Hindlimb muscle (tissue), 1 donor: ENCODE measurements around the gene PARP14. TPM values are rescaled to one million over a fixed set of nuclear protein-coding genes. Genes with fewer than 3 reads are reported as not detected.
"Not testable (repeated sequence)": the region's sequence is repeated elsewhere in the genome, so short reads cannot be mapped to it uniquely, and the experiment has no call there.

Experiments used
- DNase-seq: peaks from one replicate; pipeline ENCODE4 v3.0.0-alpha.2; 2013
- polyA plus RNA-seq: library from polyadenylated mRNA; unstranded; fragments of 120-200 nt; gene quantifications from one replicate; pipeline ENCODE4 v1.2.1, GENCODE V29; 2013; ENCODE audit not compliant: insufficient read length

The PARP14 gene, protein sequence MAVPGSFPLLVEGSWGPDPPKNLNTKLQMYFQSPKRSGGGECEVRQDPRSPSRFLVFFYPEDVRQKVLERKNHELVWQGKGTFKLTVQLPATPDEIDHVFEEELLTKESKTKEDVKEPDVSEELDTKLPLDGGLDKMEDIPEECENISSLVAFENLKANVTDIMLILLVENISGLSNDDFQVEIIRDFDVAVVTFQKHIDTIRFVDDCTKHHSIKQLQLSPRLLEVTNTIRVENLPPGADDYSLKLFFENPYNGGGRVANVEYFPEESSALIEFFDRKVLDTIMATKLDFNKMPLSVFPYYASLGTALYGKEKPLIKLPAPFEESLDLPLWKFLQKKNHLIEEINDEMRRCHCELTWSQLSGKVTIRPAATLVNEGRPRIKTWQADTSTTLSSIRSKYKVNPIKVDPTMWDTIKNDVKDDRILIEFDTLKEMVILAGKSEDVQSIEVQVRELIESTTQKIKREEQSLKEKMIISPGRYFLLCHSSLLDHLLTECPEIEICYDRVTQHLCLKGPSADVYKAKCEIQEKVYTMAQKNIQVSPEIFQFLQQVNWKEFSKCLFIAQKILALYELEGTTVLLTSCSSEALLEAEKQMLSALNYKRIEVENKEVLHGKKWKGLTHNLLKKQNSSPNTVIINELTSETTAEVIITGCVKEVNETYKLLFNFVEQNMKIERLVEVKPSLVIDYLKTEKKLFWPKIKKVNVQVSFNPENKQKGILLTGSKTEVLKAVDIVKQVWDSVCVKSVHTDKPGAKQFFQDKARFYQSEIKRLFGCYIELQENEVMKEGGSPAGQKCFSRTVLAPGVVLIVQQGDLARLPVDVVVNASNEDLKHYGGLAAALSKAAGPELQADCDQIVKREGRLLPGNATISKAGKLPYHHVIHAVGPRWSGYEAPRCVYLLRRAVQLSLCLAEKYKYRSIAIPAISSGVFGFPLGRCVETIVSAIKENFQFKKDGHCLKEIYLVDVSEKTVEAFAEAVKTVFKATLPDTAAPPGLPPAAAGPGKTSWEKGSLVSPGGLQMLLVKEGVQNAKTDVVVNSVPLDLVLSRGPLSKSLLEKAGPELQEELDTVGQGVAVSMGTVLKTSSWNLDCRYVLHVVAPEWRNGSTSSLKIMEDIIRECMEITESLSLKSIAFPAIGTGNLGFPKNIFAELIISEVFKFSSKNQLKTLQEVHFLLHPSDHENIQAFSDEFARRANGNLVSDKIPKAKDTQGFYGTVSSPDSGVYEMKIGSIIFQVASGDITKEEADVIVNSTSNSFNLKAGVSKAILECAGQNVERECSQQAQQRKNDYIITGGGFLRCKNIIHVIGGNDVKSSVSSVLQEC (N-terminal part only)
- 10.5 TPM for polyA plus RNA-seq

DNA sequence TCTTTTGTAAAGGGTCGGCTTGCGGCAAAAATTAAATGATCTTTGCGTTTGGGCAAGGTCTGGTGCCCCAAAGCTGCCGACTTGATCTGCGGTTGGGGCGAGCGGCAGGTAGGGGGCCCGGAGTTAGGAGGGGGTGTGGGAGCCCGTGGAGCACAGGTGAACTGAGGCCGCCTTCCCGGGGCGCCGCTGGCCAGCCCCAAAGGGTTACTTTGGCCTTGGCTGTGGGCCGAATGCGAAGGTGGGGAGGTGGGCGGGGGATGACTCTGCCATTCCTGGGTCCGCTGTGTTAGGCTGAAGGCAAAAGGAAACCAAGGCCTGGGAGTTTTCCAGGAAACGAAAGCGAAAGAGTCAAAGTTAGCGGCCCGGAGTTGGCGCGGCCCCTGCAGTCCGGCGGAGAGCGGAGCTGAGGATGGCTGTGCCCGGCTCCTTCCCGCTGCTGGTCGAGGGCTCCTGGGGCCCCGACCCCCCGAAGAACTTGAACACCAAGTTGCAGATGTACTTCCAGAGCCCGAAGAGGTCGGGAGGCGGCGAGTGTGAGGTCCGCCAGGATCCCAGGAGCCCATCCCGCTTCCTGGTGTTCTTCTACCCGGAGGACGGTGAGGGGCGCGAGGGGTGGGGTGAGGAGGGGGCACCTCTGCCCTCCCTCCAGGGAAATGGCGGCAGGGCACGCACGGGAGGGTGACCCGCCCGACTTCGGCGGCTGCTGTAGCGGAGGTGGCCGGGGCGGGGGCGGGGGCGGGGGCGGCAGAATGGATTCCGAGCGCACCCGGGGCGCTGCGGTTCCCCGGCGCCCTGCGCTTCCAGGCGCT, at the start of gene PARP14:
Gene PARP14 (plus strand): TSS at position 365 of the 809 bp plus-strand sequence. CDS start 45 bp downstream, at position 410.
- DNase-seq = peak; percentile 77

DNA sequence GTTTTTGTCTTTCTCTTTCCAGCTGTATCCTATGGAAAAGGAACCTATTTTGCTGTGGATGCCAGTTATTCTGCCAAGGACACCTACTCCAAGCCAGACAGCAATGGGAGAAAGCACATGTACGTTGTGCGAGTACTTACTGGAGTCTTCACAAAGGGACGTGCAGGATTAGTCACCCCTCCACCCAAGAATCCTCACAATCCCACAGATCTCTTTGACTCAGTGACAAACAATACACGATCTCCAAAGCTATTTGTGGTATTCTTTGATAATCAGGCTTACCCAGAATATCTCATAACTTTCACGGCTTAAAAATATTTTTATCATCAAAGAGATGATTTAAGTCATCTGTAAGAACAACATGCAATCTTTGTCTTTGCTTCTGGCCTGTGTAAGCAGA, 44.9 kb upstream of the PARP14 start:
- no peak for DNase-seq

DNA sequence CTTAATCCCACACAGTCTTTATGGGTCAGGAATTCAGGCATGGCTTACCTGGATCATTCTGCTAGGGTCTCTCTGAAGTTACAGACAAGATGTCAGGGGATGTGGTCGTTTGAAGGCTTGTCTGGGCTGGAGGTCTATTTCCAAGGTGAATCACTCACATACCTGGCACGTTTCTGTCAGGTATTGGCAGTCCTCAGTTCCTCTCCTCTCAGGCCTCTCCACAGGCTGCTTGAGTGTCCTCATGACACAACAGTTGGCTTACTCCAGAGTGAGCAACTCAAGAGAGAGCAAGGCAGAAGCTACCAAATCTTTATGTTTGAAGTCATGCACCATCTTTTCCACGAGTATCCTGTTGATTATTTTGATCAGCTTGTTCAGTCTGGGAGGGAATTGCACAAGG, 43.9 kb upstream of the PARP14 start:
- DNase-seq = no peak

DNA sequence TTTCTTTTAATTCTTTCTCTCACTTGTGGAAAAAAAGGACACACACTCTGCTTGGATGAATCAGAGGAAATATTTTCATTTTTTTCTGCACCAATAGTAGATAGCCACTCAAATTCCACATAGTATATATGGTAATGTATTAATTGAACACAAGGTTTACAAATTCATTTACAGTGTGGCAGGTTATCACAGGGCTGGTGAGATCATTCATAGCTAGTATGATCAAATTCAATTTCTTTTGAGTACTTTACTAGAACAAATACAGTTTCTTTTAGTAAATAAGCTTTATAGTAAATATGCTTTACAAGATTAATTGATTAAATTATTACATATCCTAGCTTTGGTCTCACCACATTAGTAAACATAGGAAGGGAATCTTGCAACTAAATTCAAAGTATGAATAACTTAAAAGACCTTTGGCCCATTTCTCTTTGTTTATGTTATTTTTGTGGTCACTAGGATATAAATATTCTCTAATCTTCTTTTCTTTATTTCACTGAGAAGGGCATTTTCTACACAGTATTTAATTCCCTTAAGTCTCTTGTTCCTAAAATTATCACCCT, 40.1 kb upstream of the PARP14 start:
- DNase-seq = no peak

DNA sequence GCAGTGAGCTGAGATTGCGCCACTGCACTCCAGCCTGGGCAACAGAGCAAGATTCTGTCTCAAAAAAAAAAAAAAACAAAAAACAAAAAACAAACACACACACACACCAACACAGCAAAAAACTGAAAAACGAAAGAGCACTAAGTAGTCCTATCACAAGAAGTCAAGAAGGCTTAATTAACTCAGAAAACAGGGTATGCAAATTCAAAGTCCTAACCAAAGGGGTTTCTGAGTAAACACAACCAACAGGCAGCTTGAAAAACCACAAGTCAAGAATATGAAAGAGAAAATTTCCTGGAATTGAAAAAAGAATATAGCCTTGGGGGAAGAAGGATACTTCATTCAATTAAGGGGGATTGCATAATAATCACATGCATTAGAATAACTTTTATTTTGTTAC, 37.7 kb upstream of the PARP14 start:
- no peak for DNase-seq

DNA sequence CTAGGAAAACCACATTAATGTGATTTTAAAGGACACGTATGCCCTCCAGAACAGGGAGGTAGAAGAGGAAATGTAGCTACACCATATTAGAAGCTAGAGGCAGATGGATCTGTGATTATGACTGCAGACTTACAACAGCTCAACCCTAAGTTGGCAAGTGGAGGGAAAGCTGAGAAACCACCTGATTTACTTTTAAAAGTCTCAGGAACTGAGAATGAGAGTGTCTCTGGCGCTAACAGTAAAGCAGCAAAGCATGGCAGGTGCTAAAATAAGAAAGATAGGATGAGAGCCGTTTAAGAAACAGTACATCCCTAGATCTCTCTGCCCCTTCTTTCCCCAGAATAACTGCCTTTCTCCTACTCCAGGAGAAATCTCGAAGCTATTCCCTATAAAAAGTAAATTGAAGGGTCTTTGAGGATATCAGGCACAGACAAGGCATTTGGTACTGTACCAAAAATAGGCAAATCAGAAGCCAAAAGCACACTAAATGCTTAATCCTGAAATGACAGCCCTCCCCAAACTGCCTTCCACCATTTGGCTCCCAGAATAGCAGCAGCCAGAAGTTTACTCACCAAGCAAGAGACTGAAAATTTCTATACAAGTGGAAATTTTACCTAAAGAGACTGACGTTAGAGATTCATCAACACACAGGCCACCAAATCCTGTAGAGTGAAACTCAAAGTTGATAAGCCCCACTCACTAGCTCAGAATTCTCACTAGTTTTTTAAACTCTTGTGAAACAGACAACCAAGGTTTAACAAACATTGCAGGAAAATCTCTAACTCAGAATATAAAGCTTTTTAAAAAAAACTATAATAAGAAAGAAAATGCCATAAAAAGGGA, 34.3 kb upstream of the PARP14 start:
- DNase-seq = no peak

DNA sequence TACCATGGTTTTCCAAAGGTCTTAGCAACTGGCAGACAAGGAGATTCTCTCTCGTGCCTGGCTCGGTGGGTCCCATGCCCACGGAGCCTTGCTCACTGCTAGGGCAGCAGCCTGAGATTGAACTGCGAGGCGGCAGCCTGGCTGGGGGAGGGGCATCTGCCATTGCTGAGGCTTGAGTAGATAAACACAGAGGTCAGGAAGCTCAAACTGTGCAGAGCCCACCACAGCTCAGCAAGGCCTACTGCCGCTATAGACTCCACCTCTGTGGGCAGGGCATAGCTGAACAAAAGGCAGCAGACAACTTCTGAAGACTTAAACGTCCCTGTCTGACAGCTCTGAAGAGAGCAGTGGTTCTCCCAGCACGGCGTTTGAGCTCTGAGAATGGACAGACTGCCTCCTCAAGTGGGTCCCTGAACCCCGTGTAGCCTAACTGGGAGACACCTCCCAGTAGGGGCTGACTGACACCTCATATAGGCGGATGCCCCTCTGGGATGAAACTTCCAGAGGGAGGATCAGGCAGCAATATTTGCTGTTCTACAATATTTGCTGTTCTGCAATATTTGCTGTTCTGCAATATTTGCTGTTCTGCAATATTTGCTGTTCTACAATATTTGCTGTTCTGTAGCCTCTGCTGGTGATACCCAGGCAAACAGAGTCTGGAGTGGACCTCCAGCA, 29.3 kb upstream of the PARP14 start:
- not testable (repeated sequence) for DNase-seq

DNA sequence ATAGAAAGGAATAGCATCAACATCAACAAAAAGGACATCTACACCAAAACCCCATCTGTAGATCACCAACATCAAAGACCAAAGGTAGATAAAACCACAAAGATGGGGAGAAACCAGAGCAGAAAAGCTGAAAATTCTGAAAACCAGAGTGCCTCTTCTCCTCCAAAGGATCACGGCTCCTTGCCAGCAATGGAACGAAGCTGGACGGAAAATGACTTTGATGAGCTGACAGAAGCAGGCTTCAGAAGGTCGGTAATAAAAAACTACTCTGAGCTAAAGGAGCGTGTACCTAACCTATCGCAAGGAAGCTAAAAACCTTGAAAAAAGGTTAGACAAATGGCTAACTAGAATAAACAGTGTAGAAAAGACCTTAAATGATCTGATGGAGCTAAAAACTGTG, 28.7 kb upstream of the PARP14 start:
- not testable (repeated sequence) for DNase-seq

DNA sequence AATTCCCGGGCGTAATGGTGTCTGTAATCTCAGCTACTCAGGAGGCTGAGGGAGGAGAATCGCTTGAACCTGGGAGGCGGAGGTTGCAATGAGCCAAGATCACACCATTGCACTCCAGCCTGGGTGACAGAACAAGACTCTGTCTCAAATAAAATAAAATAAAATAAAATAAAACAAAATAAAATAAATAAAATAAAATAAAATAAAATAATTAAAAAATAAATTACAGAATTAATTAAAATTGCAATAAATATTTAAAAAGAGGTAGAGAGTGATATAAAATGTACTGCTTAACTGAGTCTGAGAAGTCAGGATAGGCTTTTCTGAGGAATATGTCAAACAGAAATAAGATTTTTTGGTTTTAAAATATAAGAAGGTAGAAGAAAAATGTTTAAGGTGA, 22.3 kb upstream of the PARP14 start:
- not testable (repeated sequence) for DNase-seq

DNA sequence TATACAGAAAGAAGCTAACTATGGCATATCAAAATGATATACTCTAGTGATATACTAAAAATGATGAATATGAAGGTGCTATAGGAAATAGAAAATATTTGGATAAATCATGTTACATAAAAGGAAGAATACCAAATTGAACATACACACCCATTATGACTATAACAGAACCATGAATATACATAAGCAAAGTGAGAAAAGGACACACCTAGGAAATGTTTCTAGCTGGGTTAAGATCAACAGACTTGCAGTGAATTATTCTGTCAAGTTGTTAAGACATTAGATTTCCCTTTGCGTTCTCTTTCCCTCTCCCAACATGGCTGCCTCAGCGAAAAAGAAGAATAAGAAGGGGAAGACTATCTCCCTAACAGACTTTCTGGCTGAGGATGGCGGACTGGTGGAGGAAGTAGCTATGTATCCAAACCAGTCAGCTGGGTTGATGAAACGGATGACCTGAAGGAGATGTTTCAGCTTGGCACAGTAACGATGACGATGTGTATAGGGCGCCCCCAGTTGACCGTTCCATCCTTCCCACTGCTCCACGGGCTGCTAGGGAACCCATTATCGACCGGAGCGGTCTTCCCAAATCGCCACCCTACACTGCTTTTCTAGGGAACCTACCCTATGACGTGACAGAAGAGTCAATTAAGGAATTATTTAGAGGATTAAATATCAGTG, 20.2 kb upstream of the PARP14 start:
- no peak for DNase-seq

DNA sequence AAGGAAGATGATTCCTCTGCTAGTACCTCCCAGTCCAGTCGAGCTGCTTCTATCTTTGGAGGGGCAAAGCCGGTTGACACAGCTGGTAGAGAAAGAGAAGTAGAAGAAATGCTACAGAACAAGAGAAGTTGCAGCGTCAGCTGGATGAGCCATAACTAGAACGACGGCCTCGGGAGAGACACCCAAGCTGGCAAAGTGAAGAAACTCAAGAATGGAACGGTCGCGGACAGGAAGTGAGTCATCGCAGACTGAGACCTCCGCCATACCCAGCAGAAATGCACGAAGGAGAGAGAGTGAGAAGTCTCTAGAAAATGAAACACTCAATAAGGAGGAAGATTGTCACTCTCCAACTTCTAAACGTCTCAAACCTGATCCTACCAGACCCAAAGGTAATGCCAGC, 19.0 kb upstream of the PARP14 start:
- no peak for DNase-seq

DNA sequence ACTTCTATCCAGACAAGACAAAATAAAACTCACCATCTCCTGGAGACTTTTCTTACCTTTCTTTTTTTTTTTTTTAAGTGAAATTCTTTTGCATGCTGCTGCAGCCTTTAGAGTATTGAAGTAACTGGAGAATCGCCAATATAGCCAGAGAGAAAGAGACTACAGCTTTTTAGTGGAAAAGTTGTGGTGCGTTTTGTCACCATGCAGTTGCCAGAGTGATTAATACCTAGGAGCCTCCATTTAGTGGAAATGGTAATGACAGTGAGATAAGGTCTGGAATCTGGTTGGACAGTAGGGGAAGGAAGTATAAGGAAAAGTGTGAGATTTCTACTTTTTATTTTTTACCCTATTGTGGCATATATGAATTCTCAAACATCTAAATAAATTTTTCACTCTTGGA, 18.1 kb upstream of the PARP14 start:
- DNase-seq = no peak

DNA sequence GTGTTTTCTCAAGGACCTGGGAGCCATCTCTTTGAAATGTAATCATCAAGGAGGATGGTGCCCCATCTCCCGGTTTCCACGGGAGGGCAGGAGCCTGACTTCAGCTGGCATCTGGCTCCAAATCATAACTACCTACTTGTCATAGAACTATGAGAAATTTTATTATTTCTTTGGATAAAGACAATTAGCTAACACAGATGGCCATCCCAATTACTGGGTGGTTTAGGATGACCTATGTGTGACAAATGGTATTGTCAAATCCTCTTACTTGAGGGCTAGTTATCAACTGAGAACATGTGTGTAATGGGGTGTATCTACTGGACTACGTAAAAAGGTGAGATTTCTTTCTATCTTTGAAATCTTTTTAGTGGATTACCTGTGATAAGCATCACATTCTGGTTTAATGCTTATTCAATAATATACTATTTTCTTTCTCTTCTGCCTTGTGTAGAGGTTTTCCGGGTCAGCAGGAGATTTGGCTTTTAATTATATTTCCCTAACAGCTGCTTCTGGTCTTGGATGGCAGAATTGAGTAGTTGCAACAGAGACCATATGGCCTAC, 15.3 kb upstream of the PARP14 start:
- no peak for DNase-seq

DNA sequence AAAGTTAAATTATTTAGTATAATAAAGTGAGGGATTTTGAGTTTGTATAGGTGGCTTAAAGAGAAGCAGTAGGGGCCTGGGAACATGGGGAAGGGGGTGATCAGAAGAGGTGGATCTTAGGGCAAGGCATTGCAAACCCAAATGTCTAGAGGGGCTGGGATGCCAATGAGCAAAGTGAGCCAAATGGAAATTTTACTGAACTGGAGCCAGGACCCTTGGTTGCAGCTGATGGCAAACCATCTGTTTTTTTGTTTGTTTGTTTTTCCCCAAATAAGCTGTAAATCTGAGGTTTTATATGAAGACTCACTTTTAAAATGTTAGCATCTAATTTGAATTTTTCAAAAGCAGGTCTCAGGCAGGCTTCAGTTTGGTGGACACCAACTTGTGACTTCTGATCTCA, 14.8 kb upstream of the PARP14 start:
- DNase-seq = no peak

DNA sequence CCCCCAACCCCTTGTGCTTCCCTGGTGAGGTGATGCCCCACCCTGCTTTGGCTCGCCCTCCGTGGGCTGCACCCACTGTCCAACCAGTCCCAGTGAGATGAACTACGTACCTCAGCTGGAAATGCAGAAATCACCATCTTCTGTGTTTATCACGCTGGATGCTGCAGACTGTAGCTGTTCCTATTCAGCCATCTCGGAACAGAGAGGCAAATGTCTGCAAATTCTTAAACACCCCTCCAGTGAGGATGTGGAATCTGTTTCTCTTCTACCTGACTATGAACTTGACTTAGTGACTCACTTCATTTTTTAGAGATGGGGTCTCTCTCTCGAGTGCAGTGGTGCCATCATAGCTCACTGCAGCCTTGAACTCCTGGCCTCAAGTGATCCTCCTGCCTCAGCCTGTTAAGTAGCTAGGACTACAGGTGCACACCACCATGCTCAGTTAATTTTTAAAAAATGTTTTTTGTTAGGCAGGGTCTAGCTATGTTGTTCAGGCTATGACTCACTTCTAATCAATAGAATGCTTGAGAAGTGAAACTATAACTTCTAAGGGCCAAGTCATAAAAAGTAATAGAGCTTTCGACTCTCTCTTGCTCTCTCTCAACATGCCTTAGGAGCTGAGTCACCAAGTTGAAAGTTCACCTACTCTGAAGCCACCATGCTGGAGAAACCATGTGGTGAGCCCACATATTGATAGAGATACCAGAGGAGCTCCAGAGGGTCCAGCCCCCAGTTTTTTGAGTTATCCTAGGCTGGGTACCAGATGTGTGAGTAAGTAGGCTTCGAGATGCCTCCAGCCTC, 11.5 kb upstream of the PARP14 start:
- DNase-seq = no peak

DNA sequence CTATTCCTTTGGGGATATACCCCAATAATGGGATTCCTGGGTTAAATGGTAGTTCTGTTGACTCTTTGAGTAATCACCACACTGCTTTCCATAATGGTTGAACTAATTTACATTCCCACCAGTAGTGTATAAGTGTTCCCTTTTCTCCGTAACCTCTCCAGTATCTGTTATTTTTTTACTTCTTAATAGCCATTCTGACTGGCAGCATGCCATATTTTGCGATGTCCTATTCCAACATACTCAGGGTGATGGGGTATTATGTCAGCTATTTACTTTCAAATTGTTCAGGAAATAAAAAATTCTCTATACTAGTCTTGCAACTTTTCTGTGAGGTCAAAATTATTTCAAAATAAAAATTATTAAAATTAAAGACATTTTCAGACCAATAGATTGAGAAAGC, 9.1 kb upstream of the PARP14 start:
- no peak for DNase-seq

DNA sequence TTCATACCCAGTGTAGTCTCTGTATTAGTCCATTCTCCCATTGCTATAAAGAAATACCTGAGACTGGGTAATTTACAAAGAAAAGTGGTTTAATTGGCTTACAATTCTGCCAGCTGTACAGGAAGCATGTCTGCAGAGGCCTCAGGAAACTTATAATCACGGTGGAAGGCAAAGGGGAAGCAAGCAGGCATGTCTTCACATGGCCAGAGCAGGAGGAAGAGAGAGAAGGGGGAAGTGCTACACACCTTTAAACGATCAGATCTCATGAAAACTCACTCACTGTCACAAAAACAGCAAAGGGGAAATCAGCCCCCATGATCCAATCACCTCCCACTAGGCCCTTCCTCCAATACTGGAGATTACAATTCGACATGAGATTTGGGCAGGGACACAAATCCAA, 6.3 kb upstream of the PARP14 start:
- DNase-seq = no peak

DNA sequence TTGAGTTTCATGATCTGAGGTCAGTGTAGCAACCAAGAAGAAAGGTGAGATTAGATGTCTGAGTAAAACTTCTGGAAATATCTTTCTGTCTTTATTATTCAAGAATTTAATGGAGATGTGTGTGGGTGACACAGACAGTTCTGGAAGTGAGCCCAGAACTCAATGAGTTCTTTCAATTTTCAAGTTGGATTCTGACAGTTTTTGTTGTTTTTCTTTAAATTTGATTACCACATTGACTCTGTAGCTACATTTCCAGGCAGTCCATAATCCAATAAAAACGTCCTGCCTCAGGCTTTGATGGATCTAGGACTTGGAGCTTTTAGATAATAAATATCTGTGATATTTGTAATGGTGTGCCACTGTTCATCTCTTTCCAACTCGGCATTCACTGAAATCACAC, 3.9 kb upstream of the PARP14 start:
- DNase-seq = no peak
